SKM-1 (cell line): ENCODE measurements around the gene SLC1A2.

Experiments used
- DNase-seq: peaks from one replicate; lab custom pipeline; 2025; ENCODE audit not compliant: unreplicated experiment; lab: John Stamatoyannopoulos, UW

Gene SLC1A2

DNA sequence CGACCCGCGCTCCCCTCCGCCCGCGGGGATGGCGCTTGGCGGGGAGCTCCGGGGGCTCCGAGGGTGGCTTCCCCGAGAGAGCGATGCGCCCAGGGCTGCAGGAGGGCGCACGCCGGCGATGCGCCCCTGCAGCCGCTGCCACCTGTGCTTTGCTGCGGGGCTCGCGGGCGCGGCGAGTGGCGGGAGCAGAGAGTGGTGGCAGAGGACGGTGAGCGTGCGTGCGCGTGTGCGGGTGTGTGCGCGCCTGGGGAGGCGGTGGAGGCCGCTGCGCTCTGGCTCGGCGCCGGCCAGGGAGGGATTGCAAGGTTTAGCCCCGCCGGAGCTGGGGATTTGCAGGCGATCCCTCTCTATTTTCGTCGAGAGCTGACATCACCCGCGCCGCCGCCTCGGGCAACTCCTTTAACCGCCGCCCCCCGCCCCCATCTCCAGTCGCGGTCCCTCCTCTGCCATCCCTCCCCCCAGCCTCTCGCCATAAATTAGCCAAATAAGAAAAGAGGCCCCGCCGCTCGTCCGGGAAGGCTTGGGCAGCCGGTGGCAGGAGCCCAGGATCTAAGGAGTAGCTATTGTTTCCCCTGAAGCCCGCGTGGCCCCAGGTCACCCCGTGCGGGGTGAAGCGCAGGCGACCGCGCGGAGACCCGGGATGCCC is at the start of gene SLC1A2:
TSS of gene SLC1A2 (minus strand) at position 375 of the 646 bp plus-strand sequence. CDS start 592 bp downstream, outside the sequence.
- DNase-seq: no peak

DNA sequence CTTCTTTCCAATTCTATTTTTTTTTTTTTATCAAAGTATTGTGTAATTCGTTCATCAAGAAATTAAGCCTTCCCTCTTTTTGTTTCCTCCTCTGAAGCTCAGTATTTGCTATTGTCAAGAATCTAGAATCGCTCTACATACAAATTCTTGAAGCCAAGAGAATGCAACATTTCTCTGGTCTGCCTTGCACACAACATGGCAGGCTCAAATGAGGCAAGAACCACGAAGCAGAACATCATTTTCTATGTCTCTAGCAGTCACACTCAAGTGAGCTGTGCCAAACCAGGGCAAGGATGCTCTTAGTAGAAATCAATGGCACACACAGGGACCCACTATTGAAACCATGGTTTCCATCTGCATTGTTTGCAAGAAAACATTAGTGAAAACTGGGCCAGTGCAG is 46.7 kb upstream of the SLC1A2 start:
- DNase-seq: no peak

DNA sequence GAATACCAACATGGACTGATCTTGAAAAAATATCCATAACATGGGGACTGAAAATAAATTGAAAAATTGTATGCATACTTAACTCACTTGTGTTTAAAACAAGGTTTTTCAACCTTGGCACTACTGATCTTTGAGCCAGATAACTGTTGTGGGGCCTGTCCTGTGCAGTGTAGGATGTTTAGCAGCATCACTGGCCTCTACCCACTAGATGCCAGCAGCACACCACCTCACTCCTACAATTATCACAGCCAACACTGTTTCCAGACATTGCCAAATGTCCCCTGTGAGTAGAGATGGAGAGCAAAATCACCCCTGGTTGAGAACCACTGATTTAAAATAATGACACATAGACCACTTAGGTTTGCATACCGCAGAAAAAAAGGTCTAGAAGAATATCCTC is 45.0 kb upstream of the SLC1A2 start:
- DNase-seq: no peak

GRCh38 chr11:35463331-35463751 is 44.0 kb upstream of the SLC1A2 start:
- DNase-seq: no peak

DNA sequence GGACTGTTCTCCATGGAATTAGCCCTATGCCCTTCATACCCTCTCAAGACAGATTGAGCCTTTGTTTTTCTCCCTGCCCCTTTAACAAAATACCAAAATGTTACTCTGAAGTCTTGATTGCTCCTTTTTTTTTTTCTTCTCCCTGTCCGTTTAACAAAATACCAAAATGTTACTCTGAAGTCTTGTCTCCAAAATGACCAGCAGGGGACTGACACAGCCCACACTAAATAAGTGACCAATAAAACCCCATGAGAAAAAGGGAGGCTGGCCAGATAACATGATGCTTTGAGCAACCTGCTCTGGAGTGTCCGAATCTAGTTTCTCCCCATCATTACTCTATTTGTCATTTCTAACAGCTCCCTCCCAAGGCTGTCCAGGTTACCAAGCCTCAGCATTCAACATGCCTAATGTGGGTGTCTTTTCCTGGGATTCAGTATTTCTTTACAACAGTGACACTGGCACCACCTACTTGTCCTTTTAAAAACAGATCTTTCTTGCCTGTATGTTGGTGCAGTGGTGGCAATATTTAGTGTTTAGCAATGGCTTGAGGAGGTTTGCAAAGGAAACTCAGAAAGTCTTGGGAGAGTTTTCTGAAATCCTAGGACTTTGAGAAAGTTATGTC is 42.7 kb upstream of the SLC1A2 start:
- no peak for DNase-seq

DNA sequence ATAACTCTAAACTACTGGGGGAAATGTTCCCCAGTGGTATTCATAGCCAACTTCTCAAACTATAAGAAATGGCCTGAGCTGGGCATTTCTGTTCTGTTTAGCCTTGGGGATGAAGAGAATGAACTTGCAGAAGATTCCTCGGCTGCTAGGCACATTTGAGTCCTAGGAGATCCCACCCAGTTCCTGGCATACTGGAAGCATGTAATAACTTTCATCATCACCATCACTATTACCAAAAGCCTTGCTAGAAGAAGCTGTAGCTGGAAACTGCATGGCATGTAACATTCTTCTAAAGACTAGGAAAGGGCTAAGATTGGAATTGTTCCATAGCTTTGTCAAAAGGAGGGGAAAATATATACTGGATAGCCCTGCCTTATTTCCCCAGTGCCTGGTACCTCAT is 40.1 kb upstream of the SLC1A2 start:
- no peak for DNase-seq

DNA sequence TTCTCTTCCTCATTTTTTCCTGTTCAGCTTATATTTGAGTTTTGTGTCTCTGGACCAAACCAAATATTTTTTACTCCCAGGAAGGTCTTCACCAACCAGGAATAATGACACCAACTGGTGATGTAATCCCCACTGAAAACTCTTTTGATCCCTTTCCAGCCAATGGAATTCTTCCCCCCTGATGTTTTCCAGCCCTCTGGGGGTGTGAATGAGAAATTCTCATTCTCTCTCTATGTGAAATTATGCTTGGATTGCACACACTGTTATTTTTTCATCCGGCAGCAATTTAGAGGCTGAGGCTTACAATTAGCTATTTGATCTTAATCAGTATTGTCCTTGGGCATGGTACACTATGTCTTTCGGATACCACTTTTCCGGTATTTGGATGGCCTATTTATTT is 39.5 kb upstream of the SLC1A2 start:
- no peak for DNase-seq

DNA sequence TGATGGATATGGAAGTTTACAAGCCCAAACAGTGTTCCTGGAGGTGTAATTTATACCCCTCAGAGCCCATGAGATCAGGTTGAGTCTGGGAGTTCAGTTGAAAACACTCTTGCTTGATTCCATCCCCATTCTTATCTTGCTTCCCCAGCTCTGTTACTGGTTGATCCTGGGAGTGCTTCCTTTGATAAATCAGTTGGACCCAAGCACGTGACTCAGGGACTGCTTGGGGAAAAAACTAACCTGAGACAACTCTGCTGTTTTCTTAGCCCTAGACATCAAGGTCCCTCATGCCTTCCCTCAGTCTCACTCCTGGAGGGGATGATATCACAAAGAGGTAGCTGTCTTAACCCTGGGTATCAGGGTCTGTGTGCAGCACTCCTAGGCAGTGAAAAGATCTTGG is 35.0 kb upstream of the SLC1A2 start:
- DNase-seq: no peak

DNA sequence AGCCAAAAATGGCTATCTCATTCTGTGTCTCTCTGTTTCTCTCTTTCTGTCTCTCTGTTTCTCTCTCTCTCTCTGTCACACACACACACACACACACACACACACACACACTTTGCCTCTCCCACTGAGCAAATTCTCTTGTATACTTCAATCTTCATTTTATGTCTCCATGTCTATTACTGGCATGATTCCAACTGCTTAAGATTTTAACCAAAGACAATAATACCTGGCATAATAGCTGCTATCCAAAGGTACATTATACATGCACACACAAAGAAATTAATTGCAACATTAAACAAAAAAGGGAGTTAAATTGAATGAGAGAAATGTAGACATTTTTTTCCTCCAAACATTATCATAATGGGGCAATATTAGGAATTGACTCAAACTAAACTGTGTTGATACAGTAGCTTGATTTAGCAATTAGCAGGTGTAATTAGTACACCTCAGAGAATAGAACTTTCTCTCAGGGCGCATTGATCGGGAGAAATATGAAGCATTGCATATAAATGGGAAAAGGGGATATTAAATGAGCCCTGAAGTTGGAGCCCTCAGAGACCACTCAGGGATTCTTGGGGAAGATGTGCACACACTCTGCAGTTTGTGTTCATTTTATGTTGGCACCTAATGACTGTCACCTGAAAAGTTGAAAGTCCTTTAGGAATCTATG is 17.4 kb upstream of the SLC1A2 start:
- no peak for DNase-seq

- no peak for DNase-seq
These were observed 14.2 kb upstream of the SLC1A2 start for GRCh38 chr11:35433588-35433987.

- DNase-seq: no peak
These were observed 13.1 kb upstream of the SLC1A2 start for GRCh38 chr11:35432464-35432863.

DNA sequence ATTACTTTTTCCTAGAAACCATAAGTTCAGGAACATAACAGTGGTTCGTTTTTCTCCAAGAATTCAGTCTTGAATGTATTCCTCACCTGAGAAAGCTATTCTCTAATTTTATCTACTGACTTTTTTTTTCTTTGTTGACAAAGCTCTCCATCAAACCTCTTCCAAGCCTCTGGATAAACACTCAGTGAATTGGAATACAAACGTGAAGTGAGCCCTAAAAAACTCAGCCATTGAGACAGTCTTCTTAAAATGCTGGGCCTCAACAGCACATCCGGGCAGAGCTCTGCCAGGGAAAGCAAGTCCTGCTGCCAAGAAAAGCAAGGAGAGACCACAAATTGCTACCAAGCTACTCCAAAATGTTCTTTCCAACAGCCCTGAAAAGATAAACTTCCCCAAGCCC is 7.7 kb upstream of the SLC1A2 start:
- DNase-seq: no peak

GRCh38 chr11:35426351-35426750 is 7.0 kb upstream of the SLC1A2 start:
- no peak for DNase-seq

GRCh38 chr11:35425603-35426212 is 6.3 kb upstream of the SLC1A2 start:
- DNase-seq: no peak

- DNase-seq: no peak
These were observed 5.0 kb upstream of the SLC1A2 start for GRCh38 chr11:35424157-35424940.

GRCh38 chr11:35420371-35420770 is 1.0 kb upstream of the SLC1A2 start:
- DNase-seq: no peak

DNA sequence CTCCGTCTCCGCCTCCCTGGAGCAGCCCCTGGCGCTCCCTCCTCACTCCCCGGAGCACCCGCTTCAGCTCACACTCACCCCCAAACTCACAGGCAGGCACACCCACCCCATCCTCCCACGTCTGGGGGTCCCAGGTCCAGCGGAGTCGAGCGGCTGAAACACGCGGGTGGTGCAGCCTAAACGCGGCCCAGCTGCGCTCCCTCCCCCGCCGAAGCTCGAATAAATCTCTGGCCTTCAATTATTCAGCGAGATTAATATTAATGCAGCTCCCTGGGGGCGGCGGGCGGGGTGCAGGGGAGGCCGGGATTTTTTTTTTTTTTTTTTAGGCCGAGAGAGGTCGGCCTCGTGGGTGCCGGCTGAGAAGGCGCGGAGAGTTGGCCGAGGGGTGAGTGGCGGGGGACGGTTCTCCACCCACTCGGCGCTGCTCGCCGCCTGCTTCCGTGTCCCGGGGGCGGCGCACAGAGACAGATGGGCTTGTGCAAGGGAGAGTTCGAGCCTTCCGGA is 524 bp upstream of the SLC1A2 start:
- DNase-seq: no peak

- no peak for DNase-seq
These were observed 825 bp downstream of the SLC1A2 start for GRCh38 chr11:35418282-35419183.

DNA sequence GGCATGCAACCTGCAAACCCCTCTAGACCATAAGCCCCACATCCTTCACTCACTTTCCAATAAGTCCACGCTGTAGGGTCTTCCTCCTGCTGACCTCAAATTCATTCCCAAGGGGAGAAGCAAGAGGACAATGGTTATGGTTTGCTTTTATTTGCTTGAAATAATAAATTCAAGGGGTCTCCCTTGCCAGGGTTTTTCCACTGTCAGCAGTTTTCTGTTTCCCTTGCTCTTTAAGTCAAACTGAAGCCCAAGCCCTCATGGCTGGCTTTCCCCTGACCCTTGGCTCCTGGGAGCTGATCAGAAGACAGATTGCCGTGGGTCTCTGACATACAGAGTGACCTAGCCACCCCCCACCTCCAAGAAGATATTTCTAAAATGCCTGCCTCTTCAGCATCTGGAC is 3.9 kb downstream of the SLC1A2 start:
- DNase-seq: no peak

GRCh38 chr11:35414776-35415175 is 4.6 kb downstream of the SLC1A2 start:
- DNase-seq: no peak
